Endothelial cell of umbilical vein (primary cell): ENCODE results near the gene ABI3. TPM values are rescaled to one million over a fixed set of nuclear protein-coding genes. Genes with fewer than 3 reads are reported as not detected.

Experiments
- BruUV-seq: library from RNA; stranded (reverse); fragments of 400-500 nt; replicated peaks from 2 replicates; lab custom pipeline; 2021; lab: Mats Ljungman, UMichigan
- CTCF ChIA-PET: fragments of 300-600, 350-600 bp; sonication (Branson Sonifier 250); formaldehyde crosslinking; loops from one replicate; lab custom pipeline; 2021; ENCODE audit warnings: antibody characterized with exemption, inconsistent platforms; lab: Charles Lee
- POLR2A ChIA-PET: fragments of 300-600, 350-600 bp; sonication (Branson Sonifier 250); formaldehyde crosslinking; loops from one replicate; lab custom pipeline; 2021; ENCODE audit warnings: antibody characterized with exemption, inconsistent platforms; lab: Charles Lee
- DNase-seq: peaks from one replicate; pipeline ENCODE4 v3.0.0-alpha.2; 2011; ENCODE audit warnings: low read depth, low spot score
- FAIRE-seq: peaks from 2 replicates; lab custom pipeline; 2011; peaks lifted over from hg19 to GRCh38; lab: Jason Lieb, UNC
- H2AFZ ChIP-seq: 2 replicates; pipeline ENCODE4 v1.6.0; 2012; ENCODE audit warnings: low read depth, low read length, control low read depth, inconsistent platforms
- H3K27ac ChIP-seq: 2 replicates; pipeline ENCODE4 v1.5.1; 2011; ENCODE audit warnings: low read depth, mild to moderate bottlenecking, control low read depth, low read length, moderate library complexity; ENCODE audit not compliant: insufficient read depth
- H3K27me3 ChIP-seq, 2 experiments: 2 replicates each; pipeline versions ENCODE4 v1.6.0 to v1.6.1; 2011; ENCODE audit warnings: low read length in 2 of 2, mixed read lengths in 1 of 2; ENCODE audit not compliant: control insufficient read depth in 2 of 2, insufficient read depth in 2 of 2
- H3K36me3 ChIP-seq, 2 experiments: 2 replicates in 1 of 2; 3 replicates in 1 of 2; pipeline ENCODE4 v1.5.1; 2011; ENCODE audit warnings: low read length in 2 of 2, mild to moderate bottlenecking in 1 of 2, moderate library complexity in 1 of 2; ENCODE audit not compliant: control insufficient read depth in 2 of 2, insufficient read depth in 2 of 2; ENCODE audit errors: extremely low read depth in 1 of 2
- H3K4me1 ChIP-seq: 3 replicates; pipeline ENCODE4 v1.5.1; 2011; ENCODE audit warnings: mild to moderate bottlenecking, low read length; ENCODE audit not compliant: control insufficient read depth, insufficient read depth; ENCODE audit errors: extremely low read depth
- H3K4me2 ChIP-seq: 2 replicates; pipeline ENCODE4 v1.6.1; 2011; ENCODE audit warnings: low read length, control low read depth, mixed read lengths; ENCODE audit not compliant: insufficient read depth
- H3K4me3 ChIP-seq, 3 experiments: fragments of 200-600 bp in 1 of 3; sonication (generic), shearing (Covaris generic) in 1 of 3; replicated peaks in 1 of 3; 2 replicates each; pipeline ENCODE4 v1.5.1; 2011 to 2016; ENCODE audit warnings: control low read depth in 3 of 3, low read length in 3 of 3, mild to moderate bottlenecking in 2 of 3, inconsistent platforms in 1 of 3, low read depth in 1 of 3, moderate library complexity in 1 of 3; ENCODE audit not compliant: insufficient read depth in 1 of 3
- H3K79me2 ChIP-seq: 2 replicates; pipeline ENCODE4 v1.6.0; 2012; ENCODE audit warnings: low read length, inconsistent platforms; ENCODE audit not compliant: control insufficient read depth, insufficient read depth
- H3K9ac ChIP-seq: replicated peaks from 2 replicates; pipeline ENCODE3; 2011; ENCODE audit warnings: low read length, control low read depth; ENCODE audit not compliant: insufficient read depth; ENCODE audit errors: extremely low read depth
- H3K9me1 ChIP-seq: replicated peaks from 3 replicates; pipeline ENCODE4 v1.6.0; 2011; ENCODE audit warnings: mild to moderate bottlenecking, low read length; ENCODE audit not compliant: control insufficient read depth, insufficient read depth; ENCODE audit errors: extremely low read depth
- H3K9me3 ChIP-seq: replicated peaks from 2 replicates; pipeline ENCODE4 v1.5.1; 2012; ENCODE audit warnings: low read length, inconsistent platforms; ENCODE audit not compliant: control insufficient read depth, insufficient read depth
- H4K20me1 ChIP-seq: replicated peaks from 2 replicates; pipeline ENCODE3; 2011; ENCODE audit warnings: mild to moderate bottlenecking, low read length; ENCODE audit not compliant: control insufficient read depth, insufficient read depth; ENCODE audit errors: extremely low read depth
- CTCF ChIP-seq, 2 donors: IDR thresholded peaks; 1 replicate in 1 of 2; 2 replicates in 1 of 2; pipeline ENCODE4 v1.5.1; 2011; ENCODE audit warnings: low read length in 2 of 2, mild to moderate bottlenecking in 2 of 2, moderate library complexity in 2 of 2, control low read depth in 1 of 2, inconsistent platforms in 1 of 2, low read depth in 1 of 2; ENCODE audit not compliant: insufficient read depth in 1 of 2; ENCODE audit errors: extremely low read depth in 1 of 2
- EZH2 ChIP-seq: IDR thresholded peaks from 2 replicates; pipeline ENCODE4 v1.6.1; 2012; ENCODE audit warnings: borderline replicate concordance, low read depth, mild to moderate bottlenecking, moderate library complexity, low read length, inconsistent platforms; ENCODE audit not compliant: severe bottlenecking
- FOS ChIP-seq: IDR thresholded peaks from 2 replicates; pipeline ENCODE4 v1.6.1; 2011; ENCODE audit warnings: mild to moderate bottlenecking, low read length, moderate library complexity, borderline replicate concordance; ENCODE audit not compliant: insufficient read depth
- GATA2 ChIP-seq: IDR thresholded peaks from 2 replicates; pipeline ENCODE4 v1.7.0; 2011; ENCODE audit warnings: low read depth, mild to moderate bottlenecking, moderate library complexity, mixed read lengths, low read length; ENCODE audit not compliant: insufficient read length, insufficient read depth
- JUN ChIP-seq: IDR thresholded peaks from 2 replicates; pipeline ENCODE4 v1.6.1; 2011; ENCODE audit warnings: borderline replicate concordance, low read depth; ENCODE audit not compliant: insufficient read length, insufficient read depth
- MAX ChIP-seq: IDR thresholded peaks from 2 replicates; pipeline ENCODE4 v1.6.1; 2011; ENCODE audit not compliant: insufficient read depth, insufficient read length
- MYC ChIP-seq: IDR thresholded peaks from one replicate; pipeline ENCODE4 v1.6.1; 2011; ENCODE audit warnings: mild to moderate bottlenecking, low read depth, low read length
- POLR2A ChIP-seq: IDR thresholded peaks from 2 replicates; pipeline ENCODE4 v1.6.1; 2012; ENCODE audit warnings: low read depth, mild to moderate bottlenecking, control low read depth, low read length
- POLR2AphosphoS5 ChIP-seq: IDR thresholded peaks from 2 replicates; pipeline ENCODE4 v1.6.1; 2012; ENCODE audit warnings: low read depth, mild to moderate bottlenecking, control low read depth, low read length, moderate library complexity; ENCODE audit not compliant: insufficient read depth
- dilution Hi-C: fragments of 300-500 bp; cut with MboI; formaldehyde crosslinking; loops from one replicate; pipeline ENCODE4 v1.15.0; 2019; ENCODE audit warnings: low sequenced_read_pairs; ENCODE audit not compliant: extremely low pct_ligation_motif_present
- intact Hi-C: fragments of 100-400 bp; cut with micrococcal nuclease; formaldehyde crosslinking; loops from one replicate; pipeline ENCODE4 v1.10.0; 2022
- polyA plus RNA-seq, 4 experiments: library from polyadenylated mRNA; depleted of rRNA in 3 of 4; stranded (reverse) in 3 of 4; unstranded in 1 of 4; fragments of >200 nt; gene quantifications; 2 replicates each; pipeline versions ENCODE4 v1.2.1 to v1.2.3, GENCODE V29; 2011 to 2012; ENCODE audit warnings: missing spikeins in 1 of 4
- total RNA-seq: library from RNA; stranded (reverse); gene quantifications from 2 replicates; pipeline ENCODE4 v1.2.3, GENCODE V29; 2021

ABI3 gene
- total and polyA plus RNA-seq, 2 donors (not counting 3 experiments of a cell fraction or from before 2014, with no cell fraction given) = 35.2 to 35.5 TPM

DNA sequence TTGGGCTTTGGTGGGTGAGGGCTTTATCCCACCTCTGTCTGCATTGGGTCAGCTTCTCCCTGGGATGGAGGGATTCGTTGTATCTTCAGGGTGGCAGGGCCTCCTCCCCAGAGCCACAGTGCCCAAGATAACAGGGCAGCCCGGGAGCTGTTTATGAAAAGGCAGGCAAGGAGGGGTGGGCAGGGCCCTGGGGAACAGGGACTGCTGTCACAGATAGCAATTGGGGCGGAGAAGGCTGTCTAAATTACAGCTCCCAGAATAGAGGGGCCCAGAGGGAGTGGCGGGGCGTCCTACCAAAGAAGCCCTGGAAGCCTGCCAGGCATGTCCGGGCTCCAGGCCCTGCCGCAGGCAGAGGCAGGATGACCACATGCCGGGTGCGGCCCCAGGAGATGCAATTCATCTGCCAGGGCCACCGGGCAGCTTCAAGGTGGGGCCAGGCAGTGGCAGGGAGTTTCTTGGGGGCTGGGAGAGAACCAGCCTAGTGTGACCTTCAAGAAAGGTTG, 38.8 kb downstream of the ABI3 start:
- dilution Hi-C loops = no loop called here
- no peaks in the 10 kb centered on the region for H3K36me3 ChIP-seq
- H4K20me1 ChIP-seq = no peaks in the 10 kb centered on the region
- H3K4me1 ChIP-seq = no peaks in the 10 kb centered on the region
- no peak overlapping the region for H3K4me3 ChIP-seq
- no TSS peak for BruUV-seq
- no peak overlapping the region for H3K9ac ChIP-seq
- POLR2A ChIA-PET = no interaction called here
- intact Hi-C loops = no loop called here
- DNase-seq = no peak
- H2AFZ ChIP-seq = no peak overlapping the region
- no peaks in the 10 kb centered on the region for H3K79me2 ChIP-seq
- H3K9me3 ChIP-seq = no peaks in the 10 kb centered on the region
- no peaks in the 10 kb centered on the region for H3K27me3 ChIP-seq
- no peak for TF ChIP-seq CTCF (IDR thresholded peaks at IDR 0.05; ENCODE audit: extremely low read depth in 1 of 2, insufficient read depth in 1 of 2, low read depth in 1 of 2, low read length in 2 of 2)
- no peak for TF ChIP-seq POLR2A
- TF ChIP-seq FOS = no peak
- TF ChIP-seq MYC = no peak
- TF ChIP-seq MAX = no peak
- no peak for TF ChIP-seq EZH2
- no peak for TF ChIP-seq GATA2
- no peak for TF ChIP-seq JUN
- TF ChIP-seq POLR2AphosphoS5 = no peak
- H3K27ac ChIP-seq = no peak overlapping the region
- CTCF ChIA-PET = interaction anchor here (1.7 to 1.8 kb wide), 2 partner anchors 42 to 69 kb away, joined by 5 to 6 read pairs; no protein-coding TSS in a partner anchor
- no peaks in the 10 kb centered on the region for H3K9me1 ChIP-seq
- no peak overlapping the region for H3K4me2 ChIP-seq
- no peak for FAIRE-seq
